T-helper 1 cell treated with Interleukin-12 subunit alpha and Interleukin-12 subunit beta and Interleukin-4 antibody, amounts not matched to agents 30 ng/mL and 1 ng/mL, for 36 hours (primary cell): ENCODE data around the gene EDN1. TPM values are rescaled to one million over a fixed set of nuclear protein-coding genes. Genes with fewer than 3 reads are reported as not detected.

Source experiments
- intact Hi-C: fragments of 100-400 bp; cut with micrococcal nuclease; formaldehyde crosslinking; loops from one replicate; pipeline ENCODE4 v1.15.1; 2024
- total RNA-seq: library from RNA; stranded (reverse); gene quantifications from 2 replicates; pipeline ENCODE4 v1.2.3, GENCODE V29; 2022

The EDN1 gene
- total RNA-seq, 1 donor from 2014 or later = 0.47 TPM

DNA sequence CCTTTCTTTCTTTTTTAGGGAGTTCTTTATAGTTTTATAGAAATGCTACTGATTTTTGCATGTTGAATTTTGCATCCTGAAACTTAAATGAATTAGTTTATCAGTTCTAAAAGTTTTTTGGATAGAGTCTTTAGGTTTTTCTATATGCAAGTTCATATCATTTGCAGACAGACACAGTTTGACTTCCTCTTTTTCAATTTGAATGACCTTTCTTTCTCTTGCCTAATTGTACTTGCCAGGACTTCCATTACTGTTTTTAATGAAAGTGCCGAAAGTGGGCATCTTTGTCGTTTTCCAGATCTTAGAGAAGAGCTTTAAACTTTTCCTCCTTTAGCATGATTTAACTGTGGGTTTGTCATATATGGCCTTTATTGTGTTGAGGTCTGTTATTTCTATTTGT, 21.1 kb upstream of the EDN1 start:
- intact Hi-C loops = no loop called here

- intact Hi-C loops = loop anchor here (1.0 to 2.0 kb wide), 3 partner anchors 9 to 260 kb away; no protein-coding TSS in a partner anchor
Observed at GRCh38 chr6:12270551-12271230, 19.5 kb upstream of the EDN1 start.

GRCh38 chr6:12271594-12271993, 18.6 kb upstream of the EDN1 start:
- intact Hi-C loops = loop anchor here (2.0 kb wide), 2 partner anchors 39 to 261 kb away; no protein-coding TSS in a partner anchor

DNA sequence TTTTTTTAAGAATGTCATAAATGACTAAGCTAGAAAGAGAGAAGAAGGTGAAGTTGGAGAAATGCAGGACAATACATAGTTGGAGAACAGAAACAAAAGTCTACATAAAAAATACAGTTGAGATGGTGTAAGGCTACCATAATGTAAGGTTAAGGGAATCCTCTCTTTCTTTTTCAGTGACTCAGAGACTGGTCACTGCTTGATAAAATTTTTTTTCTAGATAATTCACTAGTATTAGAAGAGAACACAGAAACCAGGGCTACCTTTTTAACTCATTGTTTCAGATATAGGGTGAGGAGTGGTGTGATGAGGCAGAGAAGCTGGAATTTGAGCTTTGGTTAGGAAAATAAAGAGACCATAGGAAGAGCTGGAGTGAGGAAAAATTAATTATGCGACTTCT, 18.2 kb upstream of the EDN1 start:
- intact Hi-C loops = loop anchor here (2.0 kb wide), 2 partner anchors 39 to 261 kb away; no protein-coding TSS in a partner anchor

GRCh38 chr6:12275107-12275506, 15.1 kb upstream of the EDN1 start:
- intact Hi-C loops = no loop called here

DNA sequence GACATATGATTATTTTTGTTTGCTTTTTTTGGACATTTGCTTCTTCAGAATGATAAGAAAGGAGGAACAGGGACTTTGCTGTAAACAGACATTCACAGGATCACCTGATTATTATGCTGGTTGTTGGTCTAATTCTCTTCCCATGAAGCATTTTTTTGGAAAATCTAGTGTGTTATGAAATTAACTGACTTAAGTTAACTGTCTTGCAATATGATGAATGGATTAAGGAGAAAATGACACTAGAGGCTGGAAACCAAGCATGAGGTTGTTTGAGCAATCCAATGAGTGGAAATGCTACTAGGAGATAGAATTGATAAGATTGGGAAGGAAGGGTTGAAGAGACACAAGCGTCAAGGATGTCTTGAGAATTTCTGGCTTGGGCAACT, 13.2 kb upstream of the EDN1 start:
- intact Hi-C loops = no loop called here

DNA sequence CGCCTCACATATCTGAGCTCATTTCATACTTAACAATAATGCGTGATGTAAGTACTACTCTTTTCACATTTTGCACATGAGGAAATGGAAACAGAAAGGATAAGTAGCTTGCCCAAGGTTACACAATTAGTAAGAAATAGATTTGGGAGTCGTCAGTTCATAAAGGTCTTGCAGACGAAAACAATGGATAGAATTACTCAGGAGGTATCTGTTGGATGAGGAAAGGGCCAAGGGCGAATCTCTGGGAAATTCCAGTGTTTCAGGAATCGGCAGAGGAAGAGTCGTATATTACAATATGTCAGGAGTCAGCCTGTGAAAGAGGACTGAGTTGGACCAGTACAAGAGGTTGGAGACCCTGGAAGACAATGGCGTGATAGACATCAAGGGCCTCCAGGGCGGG, 12.8 kb upstream of the EDN1 start:
- intact Hi-C loops = no loop called here

DNA sequence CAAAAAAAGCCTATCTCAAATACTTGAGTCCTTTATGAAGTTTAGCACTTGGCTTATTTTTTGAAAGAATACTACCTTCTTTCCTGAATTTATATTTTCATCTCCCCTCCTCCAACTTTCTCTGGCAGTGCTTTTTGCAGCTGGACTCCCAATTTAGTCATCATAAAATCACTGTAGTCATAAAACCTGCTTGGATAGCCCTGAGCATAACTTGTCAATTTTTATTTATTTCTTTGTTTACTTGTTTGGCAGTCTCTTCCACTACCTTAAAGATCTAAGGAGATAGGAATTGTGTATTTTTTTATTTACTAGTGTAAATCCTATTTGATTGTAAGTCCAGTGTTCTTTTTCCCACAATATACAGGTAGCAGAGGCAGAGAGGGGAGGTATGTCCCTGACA, 11.2 kb upstream of the EDN1 start:
- intact Hi-C loops = loop anchor here (1.0 kb wide), 1 partner anchor 9 kb away; no protein-coding TSS in a partner anchor

GRCh38 chr6:12279322-12280091, 10.7 kb upstream of the EDN1 start:
- intact Hi-C loops = loop anchor here (1.0 kb wide), 1 partner anchor 9 kb away; no protein-coding TSS in a partner anchor

DNA sequence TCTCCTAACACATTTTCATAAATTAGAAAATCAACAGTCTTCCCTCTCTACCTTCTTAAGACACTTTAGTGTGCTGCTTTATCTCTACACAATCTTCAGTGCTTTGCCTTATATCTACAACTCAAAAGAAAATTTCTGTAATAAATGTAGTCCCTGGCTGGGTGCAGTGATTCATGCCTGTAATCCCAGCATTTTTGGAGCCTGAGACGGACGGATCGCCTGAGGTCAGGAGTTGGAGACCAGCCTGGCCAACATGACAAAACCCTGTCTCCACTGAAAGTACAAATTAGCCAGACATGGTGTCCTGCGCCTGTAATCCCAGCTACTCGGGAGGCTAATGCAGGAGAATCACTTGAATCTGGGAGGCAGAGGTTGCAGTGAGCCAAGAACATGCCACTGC, 9.7 kb upstream of the EDN1 start:
- intact Hi-C loops = no loop called here

GRCh38 chr6:12280902-12281301, 9.3 kb upstream of the EDN1 start:
- intact Hi-C loops = no loop called here

DNA sequence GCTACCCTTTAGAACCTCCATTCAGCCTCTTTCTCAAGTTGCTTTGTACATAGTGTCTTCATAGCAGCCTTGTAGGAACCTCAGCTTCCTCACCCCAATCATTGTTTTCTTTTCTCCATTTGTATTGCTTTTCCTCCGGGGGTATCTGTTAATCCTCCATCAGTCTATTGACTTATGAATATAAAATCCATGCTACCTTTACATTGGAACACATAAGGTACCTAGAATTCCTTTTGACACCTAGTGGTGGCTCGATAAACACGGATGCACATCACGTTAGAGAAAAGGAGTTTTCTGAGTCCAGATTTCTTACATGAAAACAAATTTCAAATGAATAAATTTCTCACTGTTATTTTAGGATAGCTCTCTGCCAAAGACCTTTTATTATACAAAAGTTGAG, 6.3 kb upstream of the EDN1 start:
- intact Hi-C loops = no loop called here

DNA sequence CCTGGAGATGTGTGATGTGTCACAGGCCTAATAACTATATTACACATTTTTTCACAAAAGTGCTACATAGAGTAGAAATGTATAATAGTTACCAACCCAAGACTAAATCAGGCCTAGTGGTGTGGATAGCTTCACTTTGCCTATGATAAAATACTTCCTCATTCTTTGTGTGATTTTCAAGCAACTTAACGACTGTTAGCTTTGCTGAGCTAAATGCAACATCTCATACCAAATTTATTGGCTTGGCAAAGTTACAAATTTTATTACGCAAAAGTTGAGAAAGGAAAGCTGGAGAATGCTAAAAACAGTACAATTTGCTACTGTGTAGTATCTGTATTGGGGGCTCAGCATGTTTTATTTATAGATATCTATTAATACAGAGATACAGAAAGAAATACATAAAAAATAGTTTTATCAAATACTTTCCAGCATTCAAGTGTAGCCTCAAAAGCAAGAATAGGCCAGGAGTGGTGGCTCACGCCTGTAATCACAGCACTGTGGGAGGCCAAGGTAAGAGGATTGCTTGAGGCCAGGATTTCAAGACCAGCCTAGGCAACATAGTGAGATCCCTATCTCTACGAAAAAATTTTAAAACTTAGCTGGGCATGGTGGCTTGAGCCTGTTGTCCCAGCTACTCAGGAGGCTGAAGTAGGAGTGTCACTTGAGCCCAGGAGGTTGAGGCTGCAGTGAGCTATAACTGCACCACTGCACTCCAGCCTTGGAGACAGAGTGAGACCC, 3.6 kb upstream of the EDN1 start:
- intact Hi-C loops = no loop called here

- intact Hi-C loops = no loop called here
Observed at GRCh38 chr6:12288211-12288618, 1.9 kb upstream of the EDN1 start.

- intact Hi-C loops = loop anchor here (1.0 kb wide), 8 partner anchors 56 to 704 kb away; no protein-coding TSS in a partner anchor
Observed at GRCh38 chr6:12288914-12289313, 1.2 kb upstream of the EDN1 start.

DNA sequence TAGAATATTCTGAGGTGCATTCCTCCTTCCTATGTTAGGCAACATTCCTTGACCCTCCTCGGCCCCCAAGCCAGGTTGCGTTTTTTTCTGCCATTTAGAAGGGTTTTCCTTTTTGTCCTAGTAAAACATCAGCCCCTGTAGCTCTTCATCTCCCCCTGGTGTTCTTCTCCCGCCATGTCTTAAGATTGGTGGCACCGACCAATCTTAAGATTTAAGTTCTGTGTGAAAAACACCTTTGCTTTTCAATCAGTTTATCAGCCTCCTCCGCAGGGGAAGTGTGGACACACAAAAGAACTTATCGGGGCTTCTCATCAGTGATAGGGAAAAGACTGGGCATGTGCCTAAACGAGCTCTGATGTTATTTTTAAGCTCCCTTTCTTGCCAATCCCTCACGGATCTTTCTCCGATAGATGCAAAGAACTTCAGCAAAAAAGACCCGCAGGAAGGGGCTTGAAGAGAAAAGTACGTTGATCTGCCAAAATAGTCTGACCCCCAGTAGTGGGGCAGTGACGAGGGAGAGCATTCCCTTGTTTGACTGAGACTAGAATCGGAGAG, 719 bp upstream of the EDN1 start:
- intact Hi-C loops = loop anchor here (1.0 kb wide), 8 partner anchors 56 to 704 kb away; no protein-coding TSS in a partner anchor

DNA sequence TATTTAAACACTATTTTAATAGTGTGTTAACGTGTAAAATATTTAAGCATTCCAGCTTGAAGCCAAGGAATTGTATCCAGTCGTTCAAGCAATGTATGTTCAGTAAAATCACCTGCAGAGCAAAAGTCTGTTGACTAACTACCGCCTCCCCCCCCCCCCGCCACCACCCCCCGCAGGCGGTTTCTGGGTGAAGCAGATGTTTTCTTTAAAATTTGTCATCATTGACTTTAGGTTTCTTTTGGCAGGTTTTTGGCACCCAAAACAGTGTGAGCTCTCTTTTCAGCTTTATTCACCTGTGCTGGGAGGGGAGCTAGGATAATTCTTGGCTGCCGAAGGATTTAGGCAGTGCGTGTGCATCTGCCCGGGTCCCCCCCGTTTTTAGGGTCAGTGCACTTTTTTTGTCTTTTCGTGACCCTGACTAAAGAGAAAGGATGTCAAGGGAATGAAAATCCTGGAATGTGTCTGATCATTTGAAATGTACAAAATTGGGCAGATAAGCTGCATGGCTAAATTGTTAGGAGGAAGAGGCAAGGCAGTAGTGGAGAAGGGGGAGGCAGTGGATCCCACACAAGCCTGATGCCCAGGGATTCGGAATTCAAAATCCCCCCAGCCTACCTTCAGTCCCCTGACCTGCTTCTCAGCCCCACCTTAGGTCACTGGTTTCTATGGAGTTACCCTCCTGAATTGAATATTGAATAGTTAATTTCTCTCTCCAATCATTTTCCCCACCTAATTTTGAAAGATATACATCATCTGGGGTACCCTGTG, 1.1 kb downstream of the EDN1 start:
- intact Hi-C loops = loop anchor here (5.0 kb wide), 1 partner anchor 389 kb away; no protein-coding TSS in a partner anchor

DNA sequence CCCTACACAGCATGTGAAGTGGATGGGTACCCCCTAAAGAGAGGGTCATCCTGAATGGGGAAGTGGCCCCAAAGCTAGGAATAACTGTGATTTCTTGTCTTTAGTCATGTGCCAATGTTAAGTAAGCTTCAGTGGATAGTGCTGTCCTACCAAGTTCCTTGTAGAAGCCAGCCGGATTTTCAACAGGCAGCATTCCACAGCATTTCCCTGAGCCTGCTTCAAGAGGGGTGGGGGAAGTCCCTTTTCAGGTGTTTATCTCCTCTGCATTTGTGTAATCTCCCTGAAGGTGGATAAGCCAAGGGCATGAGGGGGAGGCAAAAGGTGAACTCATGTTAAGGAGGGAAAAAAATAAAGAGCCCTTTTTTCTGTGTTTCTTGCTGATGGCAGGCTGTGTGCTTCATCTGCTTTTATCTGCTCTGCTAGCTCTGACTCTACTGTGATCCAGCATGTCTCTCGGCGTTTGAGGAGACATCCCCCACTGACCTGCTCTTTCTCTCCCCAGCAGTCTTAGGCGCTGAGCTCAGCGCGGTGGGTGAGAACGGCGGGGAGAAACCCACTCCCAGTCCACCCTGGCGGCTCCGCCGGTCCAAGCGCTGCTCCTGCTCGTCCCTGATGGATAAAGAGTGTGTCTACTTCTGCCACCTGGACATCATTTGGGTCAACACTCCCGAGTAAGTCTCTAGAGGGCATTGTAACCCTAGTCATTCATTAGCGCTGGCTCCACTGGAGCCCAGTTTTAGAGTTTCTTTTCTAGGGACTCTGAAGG, 1.9 kb downstream of the EDN1 start:
- intact Hi-C loops = loop anchor here (5.0 kb wide), 1 partner anchor 390 kb away; no protein-coding TSS in a partner anchor

DNA sequence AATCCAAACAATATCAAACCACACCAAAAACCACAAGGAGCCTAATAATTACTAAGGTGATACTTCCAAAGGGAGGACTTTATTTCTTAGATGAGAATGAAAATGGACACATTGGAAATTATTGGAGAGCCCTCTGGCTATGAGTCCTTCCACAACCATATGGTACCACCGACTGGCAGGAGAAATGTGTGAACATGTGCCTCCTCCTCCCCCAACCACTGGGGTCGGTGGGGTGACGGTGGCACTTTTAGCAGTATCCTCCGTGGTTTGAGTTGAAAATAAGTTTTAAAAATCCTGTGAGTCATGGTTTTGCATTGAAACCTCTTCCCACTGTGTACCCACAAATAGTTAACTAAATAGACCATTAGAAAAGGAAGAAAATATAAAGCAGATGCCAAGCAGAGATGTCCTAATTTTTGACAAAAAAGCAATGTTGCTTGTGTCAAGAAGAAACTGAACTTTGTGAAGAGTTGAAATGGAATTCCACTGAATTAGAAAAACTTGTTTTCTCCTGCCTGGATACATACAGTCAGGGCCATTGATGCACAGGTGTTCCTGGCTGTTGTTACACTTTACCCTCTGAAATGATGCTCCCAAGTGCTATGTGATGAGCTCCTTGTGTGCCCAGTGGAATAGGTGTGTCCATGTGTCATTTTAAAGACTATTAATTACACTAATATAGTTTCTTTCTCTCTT, 3.2 kb downstream of the EDN1 start:
- intact Hi-C loops = loop anchor here (5.0 kb wide), 1 partner anchor 391 kb away; no protein-coding TSS in a partner anchor
